Measurements from ENCODE around the gene C11orf58.

Gene C11orf58

DNA sequence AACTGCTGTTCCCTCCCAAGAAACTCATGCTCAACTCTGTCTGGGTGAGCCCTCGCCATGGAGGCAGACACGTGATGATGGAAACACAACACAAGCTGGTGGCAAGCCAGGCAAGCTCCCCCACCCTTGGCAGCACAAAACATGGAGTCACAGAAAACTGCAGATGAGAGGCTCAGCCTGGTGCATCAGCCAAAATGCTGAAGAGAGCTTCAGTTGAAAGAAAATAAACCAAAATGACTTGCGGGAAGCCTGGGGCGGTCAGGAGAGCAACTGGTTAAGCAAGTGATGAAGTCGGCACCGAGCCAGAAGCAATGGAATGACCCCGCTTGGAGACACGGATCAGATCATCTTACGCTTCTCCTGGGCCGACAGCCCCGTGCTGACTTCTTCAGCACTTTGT, 68.3 kb downstream of the C11orf58 start:
- no peak for DNase-seq

DNA sequence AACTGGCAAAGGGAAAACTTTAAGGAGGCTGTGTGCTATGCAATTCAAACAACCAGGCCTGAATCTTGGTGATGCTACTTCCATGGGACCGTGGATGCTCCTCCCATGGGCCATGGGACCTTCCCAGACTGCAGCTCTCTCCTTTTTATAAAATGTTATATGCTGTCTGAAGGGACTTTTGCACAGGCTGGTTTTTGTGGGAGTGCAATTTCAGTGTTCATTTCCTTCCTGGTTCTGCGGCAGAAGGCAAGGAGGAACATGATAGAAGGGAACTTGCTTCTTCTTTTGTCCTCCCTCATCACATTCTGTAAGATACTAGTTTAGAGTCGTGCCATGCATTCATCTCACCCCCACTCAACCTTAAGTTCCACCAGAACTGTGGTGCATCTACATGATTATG, 68.9 kb downstream of the C11orf58 start:
- DNase-seq: no peak
